ENCODE results near the gene PLCH1. TPM values are rescaled to one million over a fixed set of nuclear protein-coding genes. Genes with fewer than 3 reads are reported as not detected.

Gene PLCH1
- total RNA-seq, 4 donors from 2014 or later: 1.4 to 7.0 (median 2.0) TPM

DNA sequence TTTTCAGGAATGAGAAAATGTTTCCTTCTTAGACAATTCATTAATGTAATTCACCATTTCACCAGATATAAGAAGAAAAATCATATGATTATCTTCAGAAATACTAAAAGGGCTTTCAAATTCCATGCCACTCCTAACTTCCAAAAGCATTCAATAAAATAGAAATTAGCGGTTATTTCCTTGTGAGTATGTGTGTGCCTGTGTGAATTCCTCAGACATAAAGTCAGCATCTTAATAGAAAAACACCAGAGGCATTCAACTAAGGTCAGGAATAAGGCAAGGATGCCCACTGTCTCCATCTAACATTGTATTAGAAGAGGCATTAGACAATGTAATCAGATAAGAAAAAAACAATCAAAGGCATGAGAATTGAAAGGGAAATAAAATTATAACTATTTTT lies 88.4 kb downstream of the PLCH1 start:
- Histone ChIP-seq H3K36me3 (no peaks in the 10 kb centered on the region), H3K4me3 (no peak overlapping the region), H3K27ac (no peak overlapping the region), H3K9me3 (no peaks in the 10 kb centered on the region), H3K4me1 (no peaks in the 10 kb centered on the region), H3K27me3 (no peaks in the 10 kb centered on the region)
- no peak for TF ChIP-seq CTCF (IDR thresholded peaks at IDR 0.05)
- TF ChIP-seq EP300 (IDR thresholded peaks at IDR 0.05): no peak
- 67 to 69% methylated on average over 1 of the region's 1 CpG for WGBS, 2 donors
- no peak for DNase-seq (ENCODE audit: low spot score in 2 of 2)

- DNase-seq (ENCODE audit: low spot score in 2 of 2): no peak
- peaks cover 0 to 14% (median 0%) of the 10 kb centered on the region in 4 donors for H3K4me1 ChIP-seq
- WGBS, 2 donors: 61% methylated on average over 3 of the region's 3 CpGs
- H3K27ac ChIP-seq: no peak overlapping the region
- no peaks in the 10 kb centered on the region for H3K27me3 ChIP-seq
- TF ChIP-seq POLR2A (IDR thresholded peaks at IDR 0.05): no peak
- no peak for TF ChIP-seq CTCF (IDR thresholded peaks at IDR 0.05)
- no peak for TF ChIP-seq EP300 (IDR thresholded peaks at IDR 0.05)
- H3K4me3 ChIP-seq: no peak overlapping the region
- H3K9me3 ChIP-seq: no peaks in the 10 kb centered on the region
- no peaks in the 10 kb centered on the region for H3K36me3 ChIP-seq
These were observed 93.2 kb downstream of the PLCH1 start for GRCh38 chr3:155651489-155652218.

- no peak for DNase-seq (ENCODE audit: low spot score in 2 of 2)
- Histone ChIP-seq H3K36me3 (no peaks in the 10 kb centered on the region), H3K27me3 (no peaks in the 10 kb centered on the region), H3K4me3 (no peak overlapping the region), H3K4me1 (peaks cover 0 to 14% (median 0%) of the 10 kb centered on the region in 4 donors), H3K27ac (no peak overlapping the region), H3K9me3 (no peaks in the 10 kb centered on the region)
- TF ChIP-seq POLR2A (IDR thresholded peaks at IDR 0.05) (no peak), CTCF (IDR thresholded peaks at IDR 0.05) (no peak), EP300 (IDR thresholded peaks at IDR 0.05) (no peak)
- WGBS, 2 donors: 58 to 59% methylated on average over 6 of the region's 6 CpGs
These were observed 96.8 kb downstream of the PLCH1 start for GRCh38 chr3:155648013-155648591.

GRCh38 chr3:155647206-155647605 lies 97.7 kb downstream of the PLCH1 start:
- H3K36me3 ChIP-seq: no peaks in the 10 kb centered on the region
- no peak overlapping the region for H3K4me3 ChIP-seq
- peaks cover 0 to 14% (median 0%) of the 10 kb centered on the region in 4 donors for H3K4me1 ChIP-seq
- 17% methylated on average over 2 of the region's 2 CpGs for WGBS, 2 donors
- DNase-seq (ENCODE audit: low spot score in 2 of 2): no peak
- no peaks in the 10 kb centered on the region for H3K9me3 ChIP-seq
- no peak overlapping the region for H3K27ac ChIP-seq
- H3K27me3 ChIP-seq: no peaks in the 10 kb centered on the region
- no peak for TF ChIP-seq CTCF (IDR thresholded peaks at IDR 0.05)
- TF ChIP-seq POLR2A (IDR thresholded peaks at IDR 0.05): no peak
- no peak for TF ChIP-seq EP300 (IDR thresholded peaks at IDR 0.05)

DNA sequence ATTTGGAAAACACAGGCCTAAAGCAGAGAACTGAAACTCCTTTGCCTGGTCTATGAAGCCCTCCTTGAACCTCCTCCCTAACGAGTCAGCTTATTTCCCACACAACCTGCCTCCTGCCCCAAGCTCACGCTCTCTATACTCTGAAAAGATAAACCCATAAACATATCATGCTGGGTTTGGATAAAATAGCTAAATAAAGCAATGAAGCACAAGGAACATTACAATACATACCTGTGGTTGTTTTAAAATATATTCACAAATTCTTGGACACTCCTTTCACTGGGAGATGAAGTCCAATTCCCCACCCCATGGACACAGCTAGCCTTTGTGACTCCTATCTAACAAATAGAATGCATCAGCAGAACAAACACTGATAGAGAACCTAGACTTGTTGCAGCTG lies 98.2 kb downstream of the PLCH1 start:
- TF ChIP-seq EP300 (IDR thresholded peaks at IDR 0.05): no peak
- peaks cover 0 to 14% (median 0%) of the 10 kb centered on the region in 4 donors for H3K4me1 ChIP-seq
- H3K27ac ChIP-seq: no peak overlapping the region
- no peak overlapping the region for H3K4me3 ChIP-seq
- no peaks in the 10 kb centered on the region for H3K9me3 ChIP-seq
- DNase-seq (ENCODE audit: low spot score in 2 of 2): no peak
- H3K36me3 ChIP-seq: no peaks in the 10 kb centered on the region
- 62 to 67% methylated on average over 2 of the region's 2 CpGs for WGBS, 2 donors
- H3K27me3 ChIP-seq: no peaks in the 10 kb centered on the region

All from tibial nerve (tissue), 4 donors.